Right kidney (tissue), 1 donor: ENCODE data around the gene BCL2L1.
"Not testable (repeated sequence)": the region's sequence is repeated elsewhere in the genome, so short reads cannot be mapped to it uniquely, and the experiment has no call there.

ENCODE experiments used
- DNase-seq: peaks from one replicate; pipeline ENCODE4 v3.0.0-alpha.2; 2016

Gene BCL2L1

GRCh38 chr20:31652917-31653396 is 69.7 kb downstream of the BCL2L1 start:
- DNase-seq, result no peak

- DNase-seq, result not testable (repeated sequence)
Observed at GRCh38 chr20:31648104-31648503, 74.6 kb downstream of the BCL2L1 start.

- no peak for DNase-seq
Observed at GRCh38 chr20:31644701-31645100, 78.0 kb downstream of the BCL2L1 start.

- no peak for DNase-seq
Observed at GRCh38 chr20:31643522-31643921, 79.1 kb downstream of the BCL2L1 start.

- DNase-seq, result no peak
Observed at GRCh38 chr20:31642837-31643236, 79.8 kb downstream of the BCL2L1 start.

GRCh38 chr20:31641391-31641790 is 81.3 kb downstream of the BCL2L1 start:
- DNase-seq, result no peak

- no peak for DNase-seq
Observed at GRCh38 chr20:31640259-31640658, 82.4 kb downstream of the BCL2L1 start.

GRCh38 chr20:31638816-31639215 is 83.9 kb downstream of the BCL2L1 start:
- DNase-seq, result no peak

- DNase-seq, result no peak
Observed at GRCh38 chr20:31638317-31638716, 84.4 kb downstream of the BCL2L1 start.

- DNase-seq, result no peak
Observed at GRCh38 chr20:31637660-31638059, 85.0 kb downstream of the BCL2L1 start, which contains the start of gene COX4I2. TSS of gene COX4I2 (plus strand) at chr20:31637912. CDS start at chr20:31639018, 1,106 bp downstream.

- DNase-seq, result no peak
Observed at GRCh38 chr20:31633339-31633914, 89.2 kb downstream of the BCL2L1 start.

GRCh38 chr20:31632548-31633338 is 89.9 kb downstream of the BCL2L1 start:
- no peak for DNase-seq

- DNase-seq, result no peak
Observed at GRCh38 chr20:31630187-31630790, 92.4 kb downstream of the BCL2L1 start.

- not testable (repeated sequence) for DNase-seq
Observed at GRCh38 chr20:31628057-31628456, 94.6 kb downstream of the BCL2L1 start.

- not testable (repeated sequence) for DNase-seq
Observed at GRCh38 chr20:31626534-31626933, 96.1 kb downstream of the BCL2L1 start.

GRCh38 chr20:31623123-31623505 is 99.6 kb downstream of the BCL2L1 start:
- not testable (repeated sequence) for DNase-seq

- no peak for DNase-seq
Observed at GRCh38 chr20:31620246-31620645, 102.4 kb downstream of the BCL2L1 start.

GRCh38 chr20:31617432-31618104 is 105.1 kb downstream of the BCL2L1 start:
- DNase-seq, result no peak

- DNase-seq, result no peak
Observed at GRCh38 chr20:31615416-31615815, 107.3 kb downstream of the BCL2L1 start.
